Measurements from ENCODE around the gene PLIN5. TPM values are rescaled to one million over a fixed set of nuclear protein-coding genes. Genes with fewer than 3 reads are reported as not detected.

Gene PLIN5
- total RNA-seq, 1 experiment from 2014 or later, result 3.9 TPM

GRCh38 chr19:4580961-4581665, 46.1 kb upstream of the PLIN5 start:
- peaks cover 11 to 34% of the 10 kb centered on the region in 2 experiments for H3K4me1 Mint-ChIP-seq
- peaks cover 0 to 2% of the 10 kb centered on the region in 2 experiments; a peak in 2 of 5 replicates for H3K9me3 Mint-ChIP-seq
- H3K4me2 ChIP-seq (ENCODE audit: insufficient read depth, insufficient read length, low read length), result peak overlapping the region; percentile 36
- peak overlapping the region; percentile 73 to 91 for H3K4me3 Mint-ChIP-seq
- no peak overlapping the region for H3K56ac ChIP-seq (ENCODE audit: insufficient read length, low read depth, low read length)
- WGBS (ENCODE audit: extremely low coverage, insufficient read length, low lambda C conversion rate), result no CpG with 5 or more reads among the region's 62 CpGs
- no peak overlapping the region for H2BK5ac ChIP-seq (ENCODE audit: insufficient read length, low read length)
- H4K91ac ChIP-seq (ENCODE audit: insufficient read length, low read depth, low read length), result no peak overlapping the region
- H2BK120ac ChIP-seq (ENCODE audit: low read depth, low read length, poor library complexity, severe bottlenecking), result no peak overlapping the region
- H3K4ac ChIP-seq (ENCODE audit: low read depth, low read length), result no peak overlapping the region
- no peak for DNase-seq
- no peak overlapping the region for H3K18ac ChIP-seq (ENCODE audit: insufficient read length, low read depth, low read length)
- H2BK15ac ChIP-seq (ENCODE audit: low read depth, low read length), result no peak overlapping the region
- no peak overlapping the region for H2BK12ac ChIP-seq (ENCODE audit: insufficient read length, low read depth, low read length)
- no peak overlapping the region for H2AK5ac ChIP-seq (ENCODE audit: insufficient read length, low read length)
- H3T11ph ChIP-seq (ENCODE audit: low read length), result no peak overlapping the region
- peaks cover 49% of the 10 kb centered on the region for H3K27me3 Mint-ChIP-seq (ENCODE audit: low read depth)
- peaks cover 0 to 4% (median under 1%) of the 10 kb centered on the region in 3 experiments; a peak in 2 of 7 replicates for H3K36me3 Mint-ChIP-seq (ENCODE audit: insufficient read depth in 1 of 3, low read depth in 3 of 3)
- TF ChIP-seq CTCF (conservative IDR thresholded peaks at IDR 0.05), result no peak
- no peaks in the 10 kb centered on the region; the same call in 1 of the 2 replicates for H3K79me2 ChIP-seq (ENCODE audit: insufficient read depth, low read length)
- peaks cover 3% of the 10 kb centered on the region for H3K23me2 ChIP-seq (ENCODE audit: insufficient read length, low read depth, low read length, poor library complexity, severe bottlenecking)
- H4K5ac ChIP-seq (ENCODE audit: insufficient read length, low read depth, low read length), result no peak overlapping the region
- H4K8ac ChIP-seq (replicated peaks; ENCODE audit: insufficient read length, low read depth, low read length), result no peak overlapping the region
- no peak overlapping the region for H2BK20ac ChIP-seq (ENCODE audit: low read depth, low read length, poor library complexity, severe bottlenecking)
- no peaks in the 10 kb centered on the region for H3K9me3 ChIP-seq (ENCODE audit: control insufficient read depth, low read depth, low read length)
- H3K79me1 ChIP-seq (ENCODE audit: insufficient read depth, low read depth, low read length, poor library complexity, severe bottlenecking), result peaks cover 4% of the 10 kb centered on the region
- H3K27ac ChIP-seq (ENCODE audit: insufficient read length, low read depth, low read length), result no peak overlapping the region
- H3K23ac ChIP-seq (ENCODE audit: insufficient read length, low read depth, low read length), result no peak overlapping the region
- H3K27ac Mint-ChIP-seq, result no peak overlapping the region
- no peaks in the 10 kb centered on the region; the same call in 1 of the 2 replicates for H3K27me3 ChIP-seq (ENCODE audit: insufficient read depth, low read length)
- no peak overlapping the region for H3K14ac ChIP-seq (ENCODE audit: insufficient read depth, low read length)
- no peaks in the 10 kb centered on the region for H4K20me1 ChIP-seq (ENCODE audit: control insufficient read depth, insufficient read depth, insufficient read length)
- H3K9ac ChIP-seq (ENCODE audit: extremely low read depth, insufficient read length, low read length), result no peak overlapping the region
- no peak overlapping the region for H2AFZ ChIP-seq (ENCODE audit: low read length)
- no peaks in the 10 kb centered on the region for H3K4me1 ChIP-seq (ENCODE audit: insufficient read depth, low read length)
